ENCODE measurements around the gene HDAC4.

The HDAC4 gene

GRCh38 chr2:239290618-239291474 lies 110.0 kb downstream of the HDAC4 start:
- TF ChIP-seq POLR2AphosphoS5 (IDR thresholded peaks at IDR 0.05; ENCODE audit: low read depth), result no peak
- Histone ChIP-seq H3K4me3 (replicated peaks; ENCODE audit: insufficient read depth, low read length) (no peak overlapping the region), H3K27ac (replicated peaks) (no peak overlapping the region), H3K27me3 (ENCODE audit: insufficient read depth, poor library complexity, severe bottlenecking) (no peaks in the 10 kb centered on the region)
- no peak for DNase-seq (ENCODE audit: low read depth in 1 of 2, low spot score in 1 of 2)

DNA sequence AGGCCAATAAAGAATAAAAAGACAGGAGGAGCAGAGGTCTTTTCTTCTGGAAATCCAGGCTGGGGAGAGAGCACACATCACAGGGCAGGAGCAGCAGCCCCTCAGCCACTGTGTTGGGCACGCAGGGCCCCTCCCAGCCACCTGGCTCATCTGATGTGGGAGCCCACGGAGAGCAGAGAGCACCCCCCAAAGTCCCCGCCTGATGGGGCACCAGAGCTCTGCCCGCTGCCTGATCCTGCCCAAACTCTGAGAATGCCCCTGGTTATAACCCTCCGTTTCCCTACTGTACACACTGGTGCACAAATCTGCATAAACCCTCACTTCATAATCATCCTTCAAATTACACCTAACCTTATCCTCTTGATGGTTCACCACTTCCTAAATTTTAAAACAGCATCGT lies 111.3 kb downstream of the HDAC4 start:
- no peak for DNase-seq (ENCODE audit: low read depth in 1 of 2, low spot score in 1 of 2)
- H3K27me3 ChIP-seq (ENCODE audit: insufficient read depth, poor library complexity, severe bottlenecking), result no peaks in the 10 kb centered on the region
- no peak overlapping the region for H3K4me3 ChIP-seq (replicated peaks; ENCODE audit: insufficient read depth, low read length)
- no peak overlapping the region for H3K27ac ChIP-seq (replicated peaks)
- TF ChIP-seq GABPA (IDR thresholded peaks at IDR 0.05; ENCODE audit: low read depth) (no peak), POLR2AphosphoS5 (IDR thresholded peaks at IDR 0.05; ENCODE audit: low read depth) (no peak), REST (IDR thresholded peaks at IDR 0.05; ENCODE audit: insufficient replicate concordance, low read depth) (no peak), SPI1 (IDR thresholded peaks at IDR 0.05; ENCODE audit: borderline replicate concordance, low read depth) (no peak)
- TF ChIP-seq, protein P1, sequence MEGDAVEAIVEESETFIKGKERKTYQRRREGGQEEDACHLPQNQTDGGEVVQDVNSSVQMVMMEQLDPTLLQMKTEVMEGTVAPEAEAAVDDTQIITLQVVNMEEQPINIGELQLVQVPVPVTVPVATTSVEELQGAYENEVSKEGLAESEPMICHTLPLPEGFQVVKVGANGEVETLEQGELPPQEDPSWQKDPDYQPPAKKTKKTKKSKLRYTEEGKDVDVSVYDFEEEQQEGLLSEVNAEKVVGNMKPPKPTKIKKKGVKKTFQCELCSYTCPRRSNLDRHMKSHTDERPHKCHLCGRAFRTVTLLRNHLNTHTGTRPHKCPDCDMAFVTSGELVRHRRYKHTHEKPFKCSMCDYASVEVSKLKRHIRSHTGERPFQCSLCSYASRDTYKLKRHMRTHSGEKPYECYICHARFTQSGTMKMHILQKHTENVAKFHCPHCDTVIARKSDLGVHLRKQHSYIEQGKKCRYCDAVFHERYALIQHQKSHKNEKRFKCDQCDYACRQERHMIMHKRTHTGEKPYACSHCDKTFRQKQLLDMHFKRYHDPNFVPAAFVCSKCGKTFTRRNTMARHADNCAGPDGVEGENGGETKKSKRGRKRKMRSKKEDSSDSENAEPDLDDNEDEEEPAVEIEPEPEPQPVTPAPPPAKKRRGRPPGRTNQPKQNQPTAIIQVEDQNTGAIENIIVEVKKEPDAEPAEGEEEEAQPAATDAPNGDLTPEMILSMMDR (IDR thresholded peaks at IDR 0.05; ENCODE audit: insufficient read depth, low read length), result no peak

GRCh38 chr2:239288951-239289511 lies 111.8 kb downstream of the HDAC4 start:
- no peak overlapping the region for H3K4me3 ChIP-seq (replicated peaks; ENCODE audit: insufficient read depth, low read length)
- TF ChIP-seq POLR2AphosphoS5 (IDR thresholded peaks at IDR 0.05; ENCODE audit: low read depth) (no peak), GABPA (IDR thresholded peaks at IDR 0.05; ENCODE audit: low read depth) (no peak), SPI1 (IDR thresholded peaks at IDR 0.05; ENCODE audit: borderline replicate concordance, low read depth) (no peak), REST (IDR thresholded peaks at IDR 0.05; ENCODE audit: insufficient replicate concordance, low read depth) (no peak)
- TF ChIP-seq, protein P1 (IDR thresholded peaks at IDR 0.05; ENCODE audit: insufficient read depth, low read length), result no peak
- H3K27me3 ChIP-seq (ENCODE audit: insufficient read depth, poor library complexity, severe bottlenecking), result no peaks in the 10 kb centered on the region
- DNase-seq (ENCODE audit: low read depth in 1 of 2, low spot score in 1 of 2), result no peak
- no peak overlapping the region for H3K27ac ChIP-seq (replicated peaks)

- Histone ChIP-seq H3K27ac (replicated peaks) (no peak overlapping the region), H3K4me3 (replicated peaks; ENCODE audit: insufficient read depth, low read length) (no peak overlapping the region), H3K27me3 (ENCODE audit: insufficient read depth, poor library complexity, severe bottlenecking) (no peaks in the 10 kb centered on the region)
- no peak for DNase-seq (ENCODE audit: low read depth in 1 of 2, low spot score in 1 of 2)
- TF ChIP-seq GABPA (IDR thresholded peaks at IDR 0.05; ENCODE audit: low read depth), result no peak
- no peak for TF ChIP-seq REST (IDR thresholded peaks at IDR 0.05; ENCODE audit: insufficient replicate concordance, low read depth)
- TF ChIP-seq, protein P1 (IDR thresholded peaks at IDR 0.05; ENCODE audit: insufficient read depth, low read length), result no peak
- no peak for TF ChIP-seq POLR2AphosphoS5 (IDR thresholded peaks at IDR 0.05; ENCODE audit: low read depth)
- TF ChIP-seq SPI1 (IDR thresholded peaks at IDR 0.05; ENCODE audit: borderline replicate concordance, low read depth), result no peak
Observed at GRCh38 chr2:239288237-239288636, 112.6 kb downstream of the HDAC4 start.

Data from HL-60 (cell line).